Left cardiac atrium (tissue), 4 donors: Measurements from ENCODE around the gene MEF2A. TPM values are rescaled to one million over a fixed set of nuclear protein-coding genes. Genes with fewer than 3 reads are reported as not detected.
"Not testable (repeated sequence)": the region's sequence is repeated elsewhere in the genome, so short reads cannot be mapped to it uniquely, and the experiment has no call there.

ENCODE experiments used
- ATAC-seq, 2 donors: fragments of 200-7000 bp; cut with Tn5 transposase; one replicate each; pipeline ENCODE4 v1.9.1; 2020; ENCODE audit warnings: mild to moderate bottlenecking in 2 of 2, moderate library complexity in 2 of 2
- DNase-seq: peaks from one replicate; pipeline ENCODE4 v3.0.0-alpha.2; 2020
- intact Hi-C, 2 donors: fragments of 100-400 bp; cut with DNase I; formaldehyde crosslinking; loops; one replicate each; pipeline versions ENCODE4 v1.14.1 to v1.15.1; 2022 to 2023
- total RNA-seq, 2 donors: library from RNA; stranded (reverse); fragmentation: NEBNext Ultra II Directional; extraction: Animal tissue kit (Norgen Biotek cat#: 25700); gene quantifications; one replicate each; pipeline ENCODE4 v1.2.1, GENCODE V29; 2021
- donor health status: DM: no; HTN: yes; CAD: no.
- donor health status: DM: no; HTN: yes; CAD: no; lungs with severe emphysema.
- donor health status: DM: yes; HTN: yes; CAD: no.
- donor health status: Dilated cardiomyopathy.

MEF2A gene
- total RNA-seq, 2 donors from 2014 or later: 96.0 to 145 TPM

GRCh38 chr15:99732751-99733267 is 167.0 kb downstream of the MEF2A start:
- no peak for DNase-seq
- ATAC-seq: peak; percentile 25 to 31
- intact Hi-C loops: loop anchor here in 1 of 2 donors (5.0 kb wide), 1 partner anchor 461 kb away; no protein-coding TSS in a partner anchor

- peak; percentile 98 to 99 for ATAC-seq
- DNase-seq: peak; percentile 99
- intact Hi-C loops: loop anchor here in 1 of 2 donors (5.0 kb wide), 1 partner anchor 461 kb away; no protein-coding TSS in a partner anchor
Observed at GRCh38 chr15:99733268-99734039, 167.7 kb downstream of the MEF2A start, which contains the start of gene LYSMD4. Gene LYSMD4, minus strand, starts transcription at chr15:99733437. Its CDS starts 1,438 bp downstream, at chr15:99731999.

- DNase-seq, ATAC-seq: not testable (repeated sequence)
- intact Hi-C loops: loop anchor here in 1 of 2 donors (5.0 kb wide), 1 partner anchor 462 kb away; no protein-coding TSS in a partner anchor
Observed at GRCh38 chr15:99734040-99734291, 168.2 kb downstream of the MEF2A start.

- intact Hi-C loops: loop anchor here in 1 of 2 donors (5.0 kb wide), 1 partner anchor 462 kb away; no protein-coding TSS in a partner anchor
- no peak for ATAC-seq
- no peak for DNase-seq
Observed at GRCh38 chr15:99734575-99734974, 168.8 kb downstream of the MEF2A start.

GRCh38 chr15:99735868-99736267 is 170.1 kb downstream of the MEF2A start:
- intact Hi-C loops: no loop called here
- DNase-seq (no peak), ATAC-seq (no peak)

GRCh38 chr15:99736702-99737101 is 170.9 kb downstream of the MEF2A start:
- no peak for DNase-seq
- ATAC-seq: no peak
- intact Hi-C loops: no loop called here

GRCh38 chr15:99738021-99738847 is 172.4 kb downstream of the MEF2A start:
- intact Hi-C loops: no loop called here
- ATAC-seq (no peak), DNase-seq (no peak)

GRCh38 chr15:99741835-99742234 is 176.1 kb downstream of the MEF2A start:
- intact Hi-C loops: no loop called here
- DNase-seq: no peak
- ATAC-seq: no peak

- no peak for ATAC-seq
- intact Hi-C loops: no loop called here
- DNase-seq: no peak
Observed at GRCh38 chr15:99744142-99744541, 178.4 kb downstream of the MEF2A start.

- no peak for ATAC-seq
- intact Hi-C loops: no loop called here
Observed at GRCh38 chr15:99745370-99746086, 179.7 kb downstream of the MEF2A start.

GRCh38 chr15:99749386-99749785 is 183.6 kb downstream of the MEF2A start:
- intact Hi-C loops: no loop called here
- ATAC-seq: peak in 1 of 2 donors; percentile 69
- peak; percentile 66 for DNase-seq

More at GRCh38 chr15:99745370-99746086, 179.7 kb downstream of the MEF2A start:
- no peak for DNase-seq

- DNase-seq, ATAC-seq: not testable (repeated sequence)
- intact Hi-C loops: loop anchor here in 1 of 2 donors (10.0 kb wide), 1 partner anchor 476 kb away; no protein-coding TSS in a partner anchor
Observed at GRCh38 chr15:99750326-99750725, 184.5 kb downstream of the MEF2A start.

GRCh38 chr15:99752556-99752955 is 186.8 kb downstream of the MEF2A start:
- no peak for ATAC-seq
- intact Hi-C loops: loop anchor here in 1 of 2 donors (10.0 kb wide), 1 partner anchor 478 kb away; no protein-coding TSS in a partner anchor
- DNase-seq: no peak

- DNase-seq (no peak), ATAC-seq (no peak)
- intact Hi-C loops: loop anchor here in 1 of 2 donors (10.0 kb wide), 1 partner anchor 478 kb away; no protein-coding TSS in a partner anchor
Observed at GRCh38 chr15:99753066-99753465, 187.3 kb downstream of the MEF2A start.

GRCh38 chr15:99755692-99756409 is 190.1 kb downstream of the MEF2A start:
- DNase-seq: peak; percentile 38
- peak; percentile 85 to 89 for ATAC-seq
- intact Hi-C loops: loop anchor here (2.0 to 10.0 kb wide), 3 partner anchors 469 to 481 kb away; no protein-coding TSS in a partner anchor

- DNase-seq (no peak), ATAC-seq (no peak)
- intact Hi-C loops: no loop called here
Observed at GRCh38 chr15:99762288-99762687, 196.5 kb downstream of the MEF2A start.

- ATAC-seq (no peak), DNase-seq (no peak)
- intact Hi-C loops: no loop called here
Observed at GRCh38 chr15:99763827-99764226, 198.0 kb downstream of the MEF2A start.

GRCh38 chr15:99764522-99764921 is 198.7 kb downstream of the MEF2A start:
- ATAC-seq: no peak

More at GRCh38 chr15:99764522-99764921, 198.7 kb downstream of the MEF2A start:
- intact Hi-C loops: no loop called here
- DNase-seq: no peak
